GM23338 (cell line): Measurements from ENCODE around the gene FRAS1. TPM values are rescaled to one million over a fixed set of nuclear protein-coding genes. Genes with fewer than 3 reads are reported as not detected.

Experiments used
- ATAC-seq: fragments of 200-7000 bp; cut with Tn5 transposase; 3 replicates; pipeline ENCODE4 v1.9.1; 2020
- DNase-seq: peaks from one replicate; pipeline ENCODE4 v3.0.0-alpha.2; 2015; ENCODE audit warnings: low spot score
- H2AFZ ChIP-seq: fragments of 200-600 bp; sonication (generic); 2 replicates; pipeline ENCODE4 v1.8.0; 2016; ENCODE audit warnings: antibody characterized with exemption, mild to moderate bottlenecking, moderate library complexity
- H3F3A ChIP-seq: fragments of 200-600 bp; sonication (generic); replicated peaks from 2 replicates; pipeline ENCODE4 v1.8.0; 2017; ENCODE audit warnings: antibody characterized with exemption, mixed run types, low read depth
- H3K27ac ChIP-seq: fragments of 200-600 bp; sonication (generic); 2 replicates; pipeline ENCODE4 v1.6.1; 2016; ENCODE audit warnings: low read depth
- H3K27me3 ChIP-seq: fragments of 200-600 bp; sonication (generic); 2 replicates; pipeline ENCODE4 v1.8.0; 2016; ENCODE audit warnings: mild to moderate bottlenecking, mixed run types, moderate library complexity; ENCODE audit not compliant: insufficient read depth
- H3K36me3 ChIP-seq: fragments of 200-600 bp; sonication (generic); 2 replicates; pipeline ENCODE4 v1.8.0; 2016; ENCODE audit warnings: mild to moderate bottlenecking; ENCODE audit not compliant: insufficient read depth
- H3K4me1 ChIP-seq: fragments of 200-600 bp; sonication (generic); 2 replicates; pipeline ENCODE4 v1.8.0; 2016; ENCODE audit warnings: mild to moderate bottlenecking, moderate library complexity; ENCODE audit not compliant: insufficient read depth
- H3K4me2 ChIP-seq: fragments of 200-600 bp; sonication (generic); 2 replicates; pipeline ENCODE4 v1.7.1; 2017; ENCODE audit warnings: mixed run types
- H3K4me3 ChIP-seq: fragments of 200-600 bp; sonication (generic); 2 replicates; pipeline ENCODE4 v1.6.1; 2016; ENCODE audit warnings: mixed run types
- H3K79me2 ChIP-seq: fragments of 200-600 bp; sonication (generic); replicated peaks from 2 replicates; pipeline ENCODE4 v1.8.0; 2017; ENCODE audit warnings: mild to moderate bottlenecking; ENCODE audit not compliant: insufficient read depth
- H3K9me2 ChIP-seq: fragments of 200-600 bp; sonication (generic); 2 replicates; pipeline ENCODE4 v1.8.0; 2017; ENCODE audit not compliant: insufficient read depth
- H4K20me1 ChIP-seq: fragments of 200-600 bp; sonication (generic); replicated peaks from 2 replicates; pipeline ENCODE4 v1.8.0; 2017; ENCODE audit warnings: mild to moderate bottlenecking; ENCODE audit not compliant: insufficient read depth
- H3K27ac Mint-ChIP-seq: 2 replicates; pipeline ENCODE4 v1.8.0; 2020; ENCODE audit warnings: inconsistent platforms, mild to moderate bottlenecking, moderate library complexity, mixed read lengths
- H3K27me3 Mint-ChIP-seq: 3 replicates; pipeline ENCODE4 v1.8.0; 2022; ENCODE audit warnings: low read depth, mild to moderate bottlenecking, moderate library complexity, mixed read lengths, inconsistent platforms; ENCODE audit not compliant: insufficient read depth, poor library complexity
- H3K36me3 Mint-ChIP-seq: 3 replicates; pipeline ENCODE4 v1.8.0; 2021; ENCODE audit warnings: low read depth, mild to moderate bottlenecking, inconsistent platforms, moderate library complexity, mixed read lengths
- H3K4me1 Mint-ChIP-seq: 3 replicates; pipeline ENCODE4 v1.8.0; 2020; ENCODE audit warnings: mild to moderate bottlenecking, inconsistent platforms, mixed read lengths
- H3K4me3 Mint-ChIP-seq: 3 replicates; pipeline ENCODE4 v1.8.0; 2021; ENCODE audit warnings: moderate library complexity, mild to moderate bottlenecking, inconsistent platforms, mixed read lengths
- H3K9me3 Mint-ChIP-seq: 3 replicates; pipeline ENCODE4 v1.8.0; 2020; ENCODE audit warnings: moderate library complexity, mild to moderate bottlenecking, inconsistent platforms, mixed read lengths
- CREB1 ChIP-seq: fragments of 250-450 bp; sonication (Bioruptor Pico); IDR thresholded peaks from 2 replicates; pipeline ENCODE4 v1.5.0; 2020; ENCODE audit warnings: low read depth, mild to moderate bottlenecking, moderate library complexity
- CTCF ChIP-seq, 2 experiments: fragments of 200-600 bp in 1 of 2; sonication (generic) in 1 of 2; conservative IDR thresholded peaks; 2 replicates each; pipeline versions ENCODE4 v1.5.1 to v1.6.1; 2016 to 2017; ENCODE audit warnings: antibody characterized with exemption in 2 of 2, low read depth in 2 of 2, mild to moderate bottlenecking in 2 of 2, moderate library complexity in 1 of 2
- ETS1 ChIP-seq: IDR thresholded peaks from 2 replicates; pipeline ENCODE4 v1.6.1; 2016; ENCODE audit warnings: antibody characterized with exemption
- EZH2 ChIP-seq: fragments of 200-600 bp; sonication (generic); IDR thresholded peaks from one replicate; pipeline ENCODE4 v1.8.0; 2017; ENCODE audit warnings: antibody characterized with exemption, mild to moderate bottlenecking, low read depth; ENCODE audit not compliant: unreplicated experiment
- EZH2phosphoT487 ChIP-seq: fragments of 200-600 bp; sonication (generic); IDR thresholded peaks from one replicate; pipeline ENCODE4 v1.8.1; 2018; ENCODE audit warnings: antibody characterized with exemption; ENCODE audit not compliant: unreplicated experiment
- JUNB ChIP-seq: IDR thresholded peaks from one replicate; pipeline ENCODE4 v1.6.1; 2016; ENCODE audit warnings: antibody characterized with exemption; ENCODE audit not compliant: unreplicated experiment
- NANOG ChIP-seq: IDR thresholded peaks from 2 replicates; pipeline ENCODE4 v1.6.1; 2016; ENCODE audit warnings: antibody characterized with exemption, borderline replicate concordance
- POLR2AphosphoS5 ChIP-seq: IDR thresholded peaks from 2 replicates; pipeline ENCODE4 v1.6.1; 2016; ENCODE audit warnings: antibody characterized with exemption, low read depth
- REST ChIP-seq: IDR thresholded peaks from one replicate; pipeline ENCODE4 v1.6.1; 2018; ENCODE audit warnings: antibody characterized with exemption; ENCODE audit not compliant: unreplicated experiment
- STAT1 ChIP-seq: IDR thresholded peaks from one replicate; pipeline ENCODE4 v1.6.1; 2016; ENCODE audit warnings: antibody characterized with exemption; ENCODE audit not compliant: unreplicated experiment
- ZNF114 ChIP-seq: fragments of 250-450 bp; sonication (Bioruptor Pico); IDR thresholded peaks from 2 replicates; pipeline ENCODE4 v1.5.0; 2020; ENCODE audit warnings: mild to moderate bottlenecking, moderate library complexity
- ZNF331 ChIP-seq: fragments of 250-450 bp; sonication (Bioruptor Pico); IDR thresholded peaks from 2 replicates; pipeline ENCODE4 v1.5.0; 2020; ENCODE audit warnings: low read depth, mild to moderate bottlenecking, moderate library complexity
- polyA plus RNA-seq: library from polyadenylated mRNA; unstranded; fragments of >200 nt; fragmentation: Nextera tagmentation; extraction: Ambion mirVana; gene quantifications from 2 replicates; pipeline ENCODE4 v1.2.1, GENCODE V29; 2016
- total RNA-seq: library from RNA; depleted of rRNA; stranded (reverse); fragments of >200 nt; shearing (Covaris generic); gene quantifications from 2 replicates; pipeline ENCODE4 v1.2.3, GENCODE V29; 2014

Gene FRAS1
- total and polyA plus RNA-seq, 2 experiments from 2014 or later, result 12.4 to 108 TPM

- no peak for TF ChIP-seq NANOG
- no peak for TF ChIP-seq EZH2
- TF ChIP-seq ZNF114 (CRISPR knock-in tag), result no peak
- no peak for TF ChIP-seq CTCF (conservative IDR thresholded peaks at IDR 0.05; ENCODE audit: low read depth in 2 of 2)
- no peak for TF ChIP-seq STAT1
- no peak for TF ChIP-seq EZH2phosphoT487
- no peak for TF ChIP-seq POLR2AphosphoS5
- TF ChIP-seq ETS1, result no peak
- TF ChIP-seq CREB1 (CRISPR knock-in tag), result no peak
- TF ChIP-seq ZNF331 (CRISPR knock-in tag), result no peak
- no peak for TF ChIP-seq REST
Measured at GRCh38 chr4:78227411-78228057, 170.4 kb downstream of the FRAS1 start (continued).

- Histone ChIP-seq H3K4me2 (no peak overlapping the region), H3K36me3 (no peaks in the 10 kb centered on the region), H3K27me3 (no peaks in the 10 kb centered on the region), H3F3A (no peaks in the 10 kb centered on the region), H4K20me1 (peaks cover 18% of the 10 kb centered on the region; the same call in 1 of the 2 replicates), H3K4me3 (no peak overlapping the region), H3K27ac (no peak overlapping the region), H3K79me2 (peaks cover 62% of the 10 kb centered on the region), H3K4me1 (no peaks in the 10 kb centered on the region), H3K9me2 (no peaks in the 10 kb centered on the region; the same call in none of the 2 replicates), H2AFZ (no peak overlapping the region)
- DNase-seq (no peak), ATAC-seq (no peak)
- no peak overlapping the region for H3K4me3 Mint-ChIP-seq
- no peak overlapping the region for H3K27ac Mint-ChIP-seq
- peaks cover 4% of the 10 kb centered on the region; the same call in 2 of the 3 replicates for H3K36me3 Mint-ChIP-seq
- peaks cover 12% of the 10 kb centered on the region; the same call in 2 of the 3 replicates for H3K4me1 Mint-ChIP-seq
- H3K9me3 Mint-ChIP-seq, result no peaks in the 10 kb centered on the region
- peaks cover 2% of the 10 kb centered on the region for H3K27me3 Mint-ChIP-seq
- TF ChIP-seq EZH2, result no peak
- TF ChIP-seq EZH2phosphoT487, result no peak
- no peak for TF ChIP-seq REST
- no peak for TF ChIP-seq NANOG
- no peak for TF ChIP-seq ZNF114 (CRISPR knock-in tag)
- no peak for TF ChIP-seq POLR2AphosphoS5
- TF ChIP-seq CTCF (conservative IDR thresholded peaks at IDR 0.05; ENCODE audit: low read depth in 2 of 2), result no peak
- no peak for TF ChIP-seq JUNB
- TF ChIP-seq STAT1, result no peak
Measured at GRCh38 chr4:78235800-78236199, 178.7 kb downstream of the FRAS1 start.
